CD4-positive, alpha-beta T cell treated with Interleukin-21 for 1 hour (primary cell): ENCODE data around the gene PARP16.

Experiments used
- DNase-seq: peaks from one replicate; pipeline ENCODE4 v3.0.0-alpha.2; 2020

The PARP16 gene, protein sequence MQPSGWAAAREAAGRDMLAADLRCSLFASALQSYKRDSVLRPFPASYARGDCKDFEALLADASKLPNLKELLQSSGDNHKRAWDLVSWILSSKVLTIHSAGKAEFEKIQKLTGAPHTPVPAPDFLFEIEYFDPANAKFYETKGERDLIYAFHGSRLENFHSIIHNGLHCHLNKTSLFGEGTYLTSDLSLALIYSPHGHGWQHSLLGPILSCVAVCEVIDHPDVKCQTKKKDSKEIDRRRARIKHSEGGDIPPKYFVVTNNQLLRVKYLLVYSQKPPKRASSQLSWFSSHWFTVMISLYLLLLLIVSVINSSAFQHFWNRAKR

DNA sequence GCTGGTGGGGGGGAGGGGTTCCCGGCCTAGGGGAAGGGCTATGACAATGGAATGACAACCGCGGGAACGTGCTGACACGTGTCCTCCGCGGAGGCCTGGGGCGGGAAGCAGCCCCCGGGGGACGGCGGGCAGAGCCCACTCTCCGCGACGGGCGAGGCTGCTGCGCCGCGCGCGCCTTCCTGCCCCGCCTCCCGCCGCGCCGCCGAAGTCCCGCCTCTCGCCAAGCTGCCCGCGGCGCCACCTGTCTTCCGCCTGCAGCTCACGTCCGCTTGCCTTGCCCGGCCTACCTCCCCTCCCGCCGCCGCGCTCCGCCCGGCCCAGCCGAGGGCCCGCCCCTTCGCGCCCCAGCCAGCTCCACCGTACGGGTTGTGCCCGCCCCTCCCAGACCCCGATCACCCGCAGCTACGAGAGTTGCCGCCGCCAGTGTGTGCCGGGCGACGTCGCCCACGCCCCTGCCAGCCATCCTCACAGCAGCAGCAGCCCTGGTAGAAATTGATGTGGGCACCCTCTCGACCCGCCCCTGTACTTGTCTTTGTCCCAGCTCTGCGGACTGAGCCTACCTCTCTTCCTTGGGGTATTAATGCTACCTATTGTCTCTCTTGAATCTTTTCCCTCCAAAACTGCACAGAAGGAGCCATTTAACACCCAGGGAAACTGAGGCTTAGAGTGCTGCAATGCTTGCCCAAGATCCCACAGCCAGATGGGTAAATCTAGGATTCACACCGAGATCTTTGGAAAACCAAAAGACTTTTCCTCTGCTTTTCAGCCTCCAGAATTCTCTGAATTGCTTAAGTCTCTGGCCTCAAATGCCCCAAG lies at the start of gene PARP16:
TSS of gene PARP16 (minus strand) at position 180 of the 816 bp plus-strand sequence. CDS start 457 bp downstream, outside the sequence.
- DNase-seq: peak; percentile 95

DNA sequence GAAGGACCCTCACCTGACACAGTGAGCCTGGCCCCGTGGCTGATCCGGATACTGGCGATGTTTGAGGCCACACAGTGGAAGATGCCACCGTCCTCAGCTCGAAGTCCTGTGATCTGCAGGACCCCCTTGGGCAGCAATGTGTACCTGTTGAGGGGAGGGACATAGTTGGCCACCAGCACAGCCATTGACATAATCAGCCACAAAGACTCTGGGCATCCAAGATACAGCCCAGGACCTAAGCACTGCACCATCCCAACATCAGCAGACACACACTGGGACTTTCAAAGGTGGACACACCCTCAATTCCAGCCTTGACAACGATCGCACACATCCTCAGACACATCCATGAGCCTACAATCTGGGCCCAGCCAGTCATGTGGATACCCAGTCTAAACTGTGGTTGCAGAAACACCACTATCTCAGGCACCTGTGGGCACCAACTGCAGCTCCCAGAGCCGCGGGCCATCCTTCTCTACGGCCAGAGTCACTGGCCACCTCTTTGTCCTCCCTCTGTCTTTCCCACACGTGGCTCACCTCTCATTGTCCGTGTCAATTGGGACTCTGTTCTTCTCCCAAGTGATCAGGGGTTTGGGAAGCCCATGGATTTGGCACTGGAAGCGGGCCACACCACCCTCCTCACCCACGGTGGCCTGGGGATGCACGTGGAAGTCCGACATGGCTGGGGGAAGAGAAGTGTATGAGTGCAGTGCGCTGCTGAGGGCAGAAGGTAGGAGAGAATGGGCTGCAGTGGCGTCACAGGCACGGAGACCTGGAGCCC lies 48.8 kb upstream of the PARP16 start:
- no peak for DNase-seq

DNA sequence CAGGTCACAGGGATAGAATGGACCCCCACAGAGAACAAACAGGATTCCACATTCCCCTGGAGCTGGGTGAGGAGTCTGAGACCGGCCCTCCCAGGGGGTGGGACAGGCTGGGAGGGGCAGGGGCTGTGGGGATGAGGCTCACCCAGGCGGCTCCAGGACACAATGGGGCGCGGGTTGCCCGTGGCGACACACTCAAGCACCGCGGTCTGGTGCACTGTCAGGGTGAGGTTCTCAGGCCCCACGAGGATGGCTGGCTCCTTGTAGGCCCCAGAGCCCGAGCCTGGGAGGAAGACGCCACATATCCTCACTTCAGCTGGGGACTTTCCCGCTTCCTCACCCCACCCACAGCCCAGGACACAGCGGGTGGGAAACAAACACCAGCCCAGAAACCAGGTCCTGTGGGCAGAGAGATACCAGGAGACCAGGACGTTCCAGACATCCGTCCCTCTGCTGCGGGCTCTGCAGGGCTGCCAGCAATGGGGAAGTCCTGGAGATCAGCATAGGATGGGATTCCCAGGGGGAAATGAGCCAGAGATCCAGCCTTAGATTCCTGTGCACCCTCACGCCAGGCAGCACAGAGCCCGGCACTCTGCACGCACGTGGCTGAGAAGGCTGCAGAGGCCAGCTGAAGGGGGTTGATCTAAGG lies 48.0 kb upstream of the PARP16 start:
- no peak for DNase-seq

DNA sequence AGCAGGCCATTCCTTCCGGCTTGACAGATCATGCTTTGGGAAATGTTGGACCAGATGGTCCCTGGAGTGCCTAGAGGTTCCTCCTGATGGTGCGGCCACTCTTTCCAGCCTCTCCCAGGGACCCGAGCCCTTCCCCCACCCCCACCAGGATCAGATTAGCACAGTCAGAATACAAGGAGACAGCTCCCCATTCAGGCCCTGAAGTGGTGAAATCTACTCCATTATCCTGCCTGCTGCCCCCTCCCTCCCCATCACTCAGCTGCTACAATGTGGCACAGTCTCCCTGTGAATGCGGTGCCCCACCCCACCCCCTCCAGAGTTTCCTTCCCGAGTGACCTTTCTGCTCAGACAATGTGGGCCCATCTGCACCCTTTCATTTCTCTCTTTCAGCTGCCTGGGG lies 47.2 kb upstream of the PARP16 start:
- no peak for DNase-seq

DNA sequence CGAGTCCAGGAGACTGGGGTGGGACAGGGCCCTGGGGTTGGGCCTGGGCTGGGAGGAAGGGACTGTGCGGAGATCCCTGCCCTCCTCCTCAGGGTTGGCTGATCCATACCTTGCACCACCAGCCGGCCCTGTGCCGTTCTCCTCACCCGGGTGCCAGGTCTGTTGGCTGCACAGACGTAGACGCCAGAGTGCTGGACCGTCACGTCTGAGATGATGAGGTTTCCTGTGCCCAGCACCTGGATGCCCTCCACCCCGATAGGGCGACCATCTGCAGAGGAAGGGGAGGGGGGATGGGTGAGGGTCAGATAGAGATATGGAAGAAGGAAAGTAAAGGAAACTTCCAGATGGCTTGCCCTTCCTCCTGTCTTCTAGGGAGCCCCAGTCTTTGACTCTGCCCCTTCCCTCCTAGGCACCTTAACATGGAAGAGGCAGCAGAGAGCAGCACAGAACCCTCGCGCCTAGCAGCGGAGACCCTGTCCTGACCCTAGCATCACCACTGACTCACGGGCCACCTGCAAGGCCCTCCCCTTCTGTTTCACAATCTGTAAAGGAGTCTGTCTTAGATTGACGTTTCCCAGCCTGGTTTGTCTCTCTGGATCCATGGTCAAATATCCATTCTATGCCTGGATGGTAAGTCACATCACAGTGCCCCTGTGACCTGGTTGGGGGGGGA lies 46.6 kb upstream of the PARP16 start:
- DNase-seq: no peak

DNA sequence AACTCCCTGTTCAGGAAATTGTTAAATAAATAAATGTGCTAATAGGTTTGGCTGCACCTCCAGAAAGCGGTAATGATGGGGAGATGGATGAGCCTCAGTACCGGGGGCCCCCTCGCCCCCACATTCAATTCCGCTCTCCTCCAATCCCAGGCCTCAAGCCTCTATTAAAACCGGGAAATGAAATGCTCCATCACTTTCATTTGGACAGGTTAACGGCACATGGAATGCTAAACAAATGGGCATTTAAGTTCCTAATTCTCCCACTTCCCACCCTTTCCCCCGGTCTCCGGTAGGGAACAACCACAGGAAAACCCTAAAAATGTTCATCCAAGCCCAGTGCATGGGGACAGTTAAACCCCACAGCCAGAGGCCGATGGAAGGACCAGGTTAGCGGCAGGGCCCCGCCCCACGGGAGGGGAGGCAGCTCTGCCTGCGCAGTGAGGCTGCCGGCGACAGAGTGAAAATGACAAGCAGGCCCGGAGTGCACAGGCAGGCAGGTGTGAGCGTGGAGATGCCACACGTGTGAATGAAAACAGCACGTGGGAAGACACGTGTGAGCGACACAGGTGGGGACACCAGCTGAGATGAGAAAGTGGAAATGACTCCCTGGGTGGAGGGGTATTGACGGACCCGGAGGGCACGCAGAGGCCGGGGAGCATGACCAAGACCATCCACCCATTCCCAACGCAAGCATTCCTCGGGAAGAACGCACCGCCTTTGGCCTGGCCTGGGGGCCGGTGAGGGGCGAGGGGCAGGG lies 45.9 kb upstream of the PARP16 start:
- DNase-seq: no peak

DNA sequence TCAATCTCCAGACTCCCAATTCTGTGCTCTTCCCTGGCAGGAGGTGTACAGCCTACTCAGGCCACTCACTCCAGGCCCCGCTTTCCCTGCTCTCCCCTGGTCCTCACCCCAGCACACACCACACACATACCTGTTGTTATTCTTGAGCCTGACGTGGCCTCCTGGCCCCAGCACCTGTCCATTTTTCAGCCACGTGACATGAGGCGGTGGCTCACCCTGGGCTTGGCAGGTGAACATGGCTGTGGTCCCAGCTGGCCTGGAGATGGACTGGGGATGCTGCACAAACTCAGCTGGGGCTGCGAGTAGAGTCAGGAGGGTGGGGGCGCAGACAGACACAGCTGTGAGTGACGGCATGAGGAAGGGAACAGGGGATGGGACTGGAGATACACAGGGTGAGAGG lies 45.1 kb upstream of the PARP16 start:
- DNase-seq: no peak

DNA sequence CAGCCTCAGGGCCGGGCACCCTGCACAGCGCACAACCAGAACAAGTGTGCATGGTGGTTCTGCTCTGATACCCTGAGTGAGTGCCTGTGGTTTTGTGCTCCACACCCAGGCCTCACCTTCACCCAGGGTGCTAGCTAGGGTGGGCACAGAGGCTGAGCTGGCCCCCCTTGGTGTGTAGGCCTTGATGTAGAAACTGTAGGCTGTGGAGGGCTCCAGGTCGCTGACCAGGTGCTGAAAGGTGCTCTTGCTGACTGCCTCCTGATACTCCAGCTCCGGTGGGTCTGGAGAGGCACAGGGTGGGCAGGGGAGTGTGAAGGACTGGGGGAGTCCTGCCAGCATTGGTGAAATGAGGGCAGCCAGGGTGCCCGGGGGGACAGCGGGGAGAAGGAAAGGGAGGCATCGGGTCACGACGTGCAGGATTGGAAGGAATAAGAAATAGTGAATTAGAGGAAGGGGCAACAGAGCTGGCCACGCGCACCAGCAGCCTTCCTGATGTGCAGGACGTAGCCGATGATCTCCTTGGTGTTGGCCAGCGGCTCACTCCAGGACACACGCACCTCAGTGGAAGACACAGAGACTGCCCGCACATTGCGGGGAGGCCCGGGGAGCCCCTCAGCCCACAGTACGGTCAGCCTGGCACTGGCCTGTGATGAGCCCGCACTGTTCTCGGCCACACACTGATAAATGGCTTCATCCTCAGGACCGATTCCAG lies 44.4 kb upstream of the PARP16 start:
- DNase-seq: no peak

DNA sequence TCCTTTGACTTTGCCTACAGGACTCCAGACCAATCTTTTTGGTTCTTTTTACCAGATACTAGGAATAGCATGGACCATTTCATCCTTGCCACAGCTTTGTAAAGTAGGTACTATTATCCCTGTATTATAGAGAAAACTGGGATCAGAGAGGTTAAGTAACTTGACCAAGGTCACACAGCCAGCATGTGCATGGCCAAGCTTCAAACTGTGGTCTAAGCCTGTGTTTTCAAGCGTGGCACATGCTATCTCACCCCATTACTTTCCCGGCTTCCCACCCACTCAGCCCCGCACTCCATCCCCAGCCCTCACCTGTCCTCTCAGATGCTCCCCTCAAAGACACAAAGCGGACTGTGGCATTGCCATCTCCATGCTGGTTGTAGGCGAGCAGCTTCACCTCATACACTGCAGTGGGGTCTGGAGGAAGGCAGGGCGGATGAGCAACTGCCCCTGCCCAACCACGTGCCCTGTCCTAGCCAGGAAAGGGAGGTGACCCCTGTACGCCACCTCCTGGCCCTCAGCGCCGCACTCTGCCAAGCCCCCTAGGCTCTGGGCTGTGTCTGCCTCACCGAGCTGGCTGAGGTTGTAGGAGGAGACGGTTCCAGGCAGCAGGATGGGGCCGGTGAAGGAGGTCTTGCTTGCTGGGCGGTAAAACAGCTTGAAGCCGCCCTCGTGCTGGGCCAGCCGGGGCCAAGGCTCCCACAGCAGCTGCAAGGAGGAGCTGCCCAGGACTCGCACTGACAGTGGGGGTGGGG lies 43.5 kb upstream of the PARP16 start:
- DNase-seq: no peak

DNA sequence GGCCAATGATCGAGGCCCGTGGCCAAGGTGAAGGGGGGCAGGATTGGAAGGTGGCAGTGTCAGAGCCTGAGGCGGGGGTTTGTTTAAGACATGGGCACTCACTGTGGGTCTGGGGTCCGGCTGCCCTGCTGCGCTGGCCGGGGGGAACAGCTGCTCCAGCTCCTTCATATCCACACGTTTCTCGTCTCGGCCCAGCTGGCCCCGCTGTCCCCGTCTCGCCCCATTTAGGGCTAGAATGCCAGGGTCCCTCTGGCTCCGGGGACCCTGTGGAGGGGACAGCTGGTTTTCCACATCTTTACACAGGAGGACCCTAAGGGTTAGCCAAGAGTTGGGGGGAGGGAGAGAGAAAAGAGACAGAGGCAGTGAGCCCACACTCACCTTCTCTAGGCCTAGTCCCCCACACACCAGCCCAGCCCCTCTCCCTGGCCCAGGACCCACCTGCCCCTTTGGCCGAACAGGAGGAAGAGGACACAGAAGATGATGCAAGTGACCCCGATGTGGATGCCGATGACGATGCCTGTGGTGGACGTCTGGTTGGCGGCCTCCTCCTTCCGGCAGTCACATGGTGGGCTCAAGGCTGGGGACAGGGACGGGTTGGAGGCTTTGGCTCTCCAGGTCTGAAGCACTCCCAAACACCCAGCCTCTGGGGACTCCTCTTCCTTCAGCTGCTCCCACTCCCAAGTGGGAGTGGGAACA lies 42.8 kb upstream of the PARP16 start:
- no peak for DNase-seq

DNA sequence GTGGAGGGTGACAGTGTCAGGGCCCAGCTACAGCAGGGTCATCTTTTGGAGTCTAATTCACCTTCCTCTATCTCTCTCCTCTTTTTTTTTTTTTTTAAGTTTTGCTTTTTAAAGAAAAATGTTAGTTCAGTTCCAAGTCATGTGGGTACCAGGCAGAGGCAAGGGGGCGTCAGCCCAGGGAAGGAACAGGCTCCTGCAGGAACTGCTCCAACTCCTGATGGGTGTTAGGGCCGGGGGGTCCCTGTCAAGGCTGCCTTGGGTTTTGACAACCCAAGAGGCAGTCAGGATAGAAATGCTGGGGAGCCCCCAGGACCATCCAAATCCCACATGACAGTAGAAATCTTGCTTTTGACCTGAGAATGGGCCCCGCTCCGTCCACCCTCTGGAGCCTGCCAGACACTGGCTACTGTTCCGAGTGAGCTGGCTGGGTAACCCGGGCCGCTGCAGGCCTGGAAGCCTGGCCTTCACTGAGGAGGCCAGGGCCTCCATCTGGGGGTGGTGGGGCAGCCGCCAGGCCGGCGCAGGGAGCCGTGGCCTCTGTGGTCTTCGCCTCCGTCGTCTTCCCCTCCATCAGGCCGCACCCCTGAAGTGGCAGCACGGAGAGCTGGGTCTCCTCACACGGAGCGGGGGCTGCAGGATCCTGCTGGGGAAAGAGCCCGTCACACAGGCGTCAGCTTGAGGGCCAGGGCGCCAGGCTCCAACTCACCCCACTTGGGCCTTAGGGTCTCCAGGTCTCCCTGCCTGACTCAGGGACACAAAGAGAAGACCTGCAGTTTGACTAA lies 42.0 kb upstream of the PARP16 start:
- DNase-seq: no peak

DNA sequence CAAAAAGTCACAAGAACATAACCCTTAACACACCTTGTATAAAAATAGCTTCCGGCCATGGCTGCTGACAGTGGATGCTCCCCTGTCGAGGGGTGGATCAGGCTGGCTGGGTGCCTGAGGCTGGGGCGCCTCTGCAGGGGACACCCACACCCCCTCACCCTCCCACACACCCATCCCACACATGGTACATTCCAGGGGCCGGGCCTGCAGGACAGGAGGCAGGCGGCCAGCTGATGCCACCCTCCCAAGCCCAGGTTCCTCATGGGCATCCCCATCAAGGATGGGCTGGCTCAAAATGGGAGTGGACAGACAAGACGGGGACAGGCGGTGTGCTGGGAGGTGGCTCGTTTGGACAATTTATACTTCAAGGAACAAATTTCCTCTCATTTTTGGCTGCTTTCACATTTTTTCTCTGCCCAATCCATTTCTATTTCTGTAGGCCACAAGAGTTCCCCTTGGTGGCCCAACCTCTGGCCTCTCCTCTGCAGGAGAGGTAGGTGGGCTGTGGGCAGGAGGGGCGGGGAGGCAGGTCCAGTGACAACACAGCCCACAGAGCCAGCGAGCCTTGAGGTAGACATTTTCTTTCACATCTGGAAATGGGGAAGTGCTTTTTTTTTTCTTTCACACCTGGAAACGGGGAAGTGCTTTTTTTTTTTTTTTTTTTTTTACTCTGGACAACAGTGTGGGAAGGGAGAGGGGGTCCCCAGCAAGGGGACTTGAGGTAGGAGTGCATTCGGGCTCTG lies 41.1 kb upstream of the PARP16 start:
- no peak for DNase-seq

DNA sequence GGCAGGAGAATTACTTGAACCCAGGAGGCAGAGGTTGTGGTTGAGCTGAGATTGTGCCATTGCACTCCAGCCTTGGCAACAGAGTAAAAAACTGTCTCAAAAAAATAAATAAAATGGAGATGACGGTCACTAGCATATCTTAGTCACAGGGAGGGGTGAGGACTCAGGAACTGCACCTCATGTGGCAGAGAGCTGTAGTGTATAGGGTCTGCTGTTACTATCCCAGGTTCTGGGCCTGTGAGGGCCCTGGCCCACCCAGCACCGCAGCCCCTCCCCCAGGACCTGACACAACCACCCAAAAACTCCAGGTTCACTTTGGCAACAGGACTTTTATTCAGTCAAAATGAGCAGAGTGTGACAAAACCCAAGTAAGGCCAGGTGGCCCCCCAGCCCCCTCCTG lies 40.1 kb upstream of the PARP16 start:
- no peak for DNase-seq

DNA sequence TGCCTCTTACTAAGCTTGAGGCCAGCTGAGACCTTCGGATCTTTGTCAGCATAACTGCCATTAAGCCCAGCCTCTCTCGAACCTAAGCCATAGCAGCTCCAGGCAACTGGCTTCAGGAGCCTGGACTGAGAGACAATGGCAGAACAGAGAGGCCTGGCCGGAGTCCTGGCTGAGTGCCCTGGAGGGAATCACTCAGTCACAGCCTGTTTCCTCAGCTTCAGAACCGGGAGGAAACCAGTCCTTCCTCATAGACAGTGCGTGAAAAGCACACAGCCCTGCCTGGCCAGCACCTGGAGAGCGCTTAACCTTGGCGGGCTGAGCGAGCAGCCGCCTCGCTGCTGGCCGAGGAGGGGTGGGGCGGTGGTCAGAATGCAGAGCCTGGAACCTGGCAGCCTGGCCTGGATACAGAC lies 39.4 kb upstream of the PARP16 start:
- no peak for DNase-seq

DNA sequence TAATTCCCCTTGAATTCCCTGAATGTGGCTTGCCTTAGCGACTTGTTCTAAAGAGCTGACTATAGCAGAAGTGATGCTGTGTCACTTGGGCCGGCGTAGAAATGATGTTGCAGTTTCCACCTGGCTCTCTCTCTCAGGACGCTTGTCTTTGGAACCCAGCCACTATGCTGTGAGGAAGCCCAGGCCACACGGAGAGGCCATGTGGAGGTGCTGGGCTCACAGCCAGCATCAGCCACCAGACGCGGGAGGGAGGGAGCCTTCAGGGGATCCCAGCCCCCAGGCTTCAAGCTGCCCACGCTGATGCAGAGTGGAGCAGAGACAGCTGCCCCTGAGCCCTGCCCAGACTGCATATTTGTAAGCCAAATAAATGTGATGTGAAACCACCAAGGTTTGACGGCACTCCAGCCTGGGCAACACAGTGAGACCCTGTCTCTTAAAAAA lies 36.4 kb upstream of the PARP16 start:
- DNase-seq: no peak

DNA sequence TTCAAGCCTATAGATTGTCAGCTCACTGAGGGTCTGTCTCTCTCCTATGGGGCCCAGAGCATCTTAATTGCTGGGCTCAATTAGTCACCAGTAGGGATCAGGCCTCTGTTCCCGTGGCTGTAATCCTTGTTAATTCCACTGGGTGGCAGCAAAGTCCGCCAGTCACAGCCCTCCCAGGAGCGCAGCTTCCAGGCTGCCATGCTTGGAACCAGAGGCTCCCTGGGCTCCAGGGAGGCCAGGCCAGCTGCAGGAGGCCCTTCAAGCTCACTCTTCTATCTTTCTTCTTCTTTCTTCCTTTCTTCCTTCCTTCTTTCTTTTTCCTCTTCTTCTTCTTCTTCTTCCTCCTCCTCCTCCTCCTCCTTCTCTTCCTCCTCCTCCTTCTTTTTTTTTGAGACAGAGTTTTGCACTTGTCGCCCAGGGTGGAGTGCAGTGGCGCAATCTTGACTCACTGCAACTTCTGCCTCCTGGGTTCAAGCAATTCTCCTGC lies 32.2 kb upstream of the PARP16 start:
- DNase-seq: peak; percentile 84

DNA sequence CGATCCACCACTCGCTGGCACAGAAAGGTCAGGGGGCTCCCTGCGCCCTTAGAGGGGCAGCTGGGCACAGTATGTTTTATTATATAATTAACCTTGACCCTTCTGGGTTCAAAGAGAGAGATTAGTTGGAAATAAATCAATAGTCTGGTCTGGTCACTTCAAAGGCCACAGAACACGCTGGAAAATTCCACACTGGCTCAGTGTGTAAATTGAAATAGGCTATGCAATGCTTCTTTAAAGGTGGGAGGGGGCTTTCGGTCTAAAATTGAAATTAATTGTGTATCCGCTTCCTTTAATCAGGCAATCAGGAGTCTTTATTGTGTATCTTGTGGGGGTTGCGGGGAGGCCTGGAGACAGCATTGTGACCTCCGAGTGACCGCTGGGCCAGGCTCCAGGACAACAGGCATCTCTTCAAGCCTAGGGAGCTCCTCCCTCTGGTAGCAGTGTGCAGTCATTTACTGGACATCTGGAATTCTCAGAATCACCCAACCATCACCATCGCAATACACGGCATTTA lies 25.8 kb upstream of the PARP16 start:
- DNase-seq: no peak

DNA sequence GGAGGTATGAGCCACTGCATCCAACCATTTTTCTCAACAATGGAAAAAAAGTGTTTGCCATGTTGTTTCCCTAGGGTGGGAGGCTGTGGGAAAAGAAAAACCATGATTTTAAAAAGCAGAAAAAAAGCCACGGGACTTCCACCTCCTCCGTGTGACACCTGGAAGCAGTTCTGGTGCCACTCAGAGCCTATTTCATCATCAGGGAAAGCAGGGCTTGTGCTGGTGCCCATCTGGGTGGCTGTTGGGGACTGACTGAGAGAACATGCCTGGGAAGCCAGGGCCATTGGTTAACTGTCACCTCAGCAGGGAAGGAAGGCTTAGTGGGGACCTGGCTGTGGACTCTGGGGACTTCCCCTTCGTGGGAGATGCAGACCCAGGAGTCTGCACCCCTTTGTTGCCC lies 25.1 kb upstream of the PARP16 start:
- no peak for DNase-seq
